Measurements from ENCODE around the gene TMEM88. TPM values are rescaled to one million over a fixed set of nuclear protein-coding genes. Genes with fewer than 3 reads are reported as not detected.
"Not testable (repeated sequence)": the region's sequence is repeated elsewhere in the genome, so short reads cannot be mapped to it uniquely, and the experiment has no call there.

TMEM88 gene
- total RNA-seq, 1 donor from 2014 or later = 35.4 TPM

DNA sequence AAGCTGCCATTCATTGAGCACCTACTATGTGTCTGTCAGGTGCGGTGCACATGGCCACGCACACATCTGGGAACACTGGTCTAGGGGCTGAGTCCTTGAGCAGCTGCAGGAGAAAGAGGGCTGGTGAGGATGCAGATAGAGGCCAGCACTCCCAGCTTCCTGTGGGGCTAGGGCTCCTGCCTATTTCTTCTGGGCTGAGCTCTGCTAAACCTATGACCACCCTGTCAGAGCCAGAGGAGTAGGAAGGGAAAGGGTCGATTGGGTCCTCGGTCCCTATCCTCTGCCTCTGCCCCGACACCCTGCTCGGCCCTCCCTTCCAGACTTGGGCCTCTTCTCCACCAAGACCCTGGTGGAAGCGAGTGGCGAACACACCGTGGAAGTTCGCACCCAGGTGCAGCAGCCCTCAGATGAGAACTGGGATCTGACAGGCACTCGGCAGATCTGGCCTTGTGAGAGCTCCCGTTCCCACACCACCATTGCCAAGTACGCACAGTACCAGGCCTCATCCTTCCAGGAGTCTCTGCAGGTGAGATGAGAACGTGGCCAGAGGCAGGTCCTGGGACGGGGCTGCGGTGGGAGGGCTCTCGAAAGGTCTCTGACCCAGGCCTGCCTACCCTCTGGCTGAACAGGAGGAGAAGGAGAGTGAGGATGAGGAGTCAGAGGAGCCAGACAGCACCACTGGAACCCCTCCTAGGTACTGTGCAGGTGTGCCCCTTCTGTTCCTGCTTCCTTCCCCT lies 4.0 kb upstream of the TMEM88 start:
- intact Hi-C loops (cut with DNase I) = loop anchor here (1.0 to 10.0 kb wide), 4 partner anchors 14 to 304 kb away; partner anchors contain the start of genes CD68 and PER1
- ATAC-seq = no peak
- no peak for DNase-seq (ENCODE audit: missing footprints)

DNA sequence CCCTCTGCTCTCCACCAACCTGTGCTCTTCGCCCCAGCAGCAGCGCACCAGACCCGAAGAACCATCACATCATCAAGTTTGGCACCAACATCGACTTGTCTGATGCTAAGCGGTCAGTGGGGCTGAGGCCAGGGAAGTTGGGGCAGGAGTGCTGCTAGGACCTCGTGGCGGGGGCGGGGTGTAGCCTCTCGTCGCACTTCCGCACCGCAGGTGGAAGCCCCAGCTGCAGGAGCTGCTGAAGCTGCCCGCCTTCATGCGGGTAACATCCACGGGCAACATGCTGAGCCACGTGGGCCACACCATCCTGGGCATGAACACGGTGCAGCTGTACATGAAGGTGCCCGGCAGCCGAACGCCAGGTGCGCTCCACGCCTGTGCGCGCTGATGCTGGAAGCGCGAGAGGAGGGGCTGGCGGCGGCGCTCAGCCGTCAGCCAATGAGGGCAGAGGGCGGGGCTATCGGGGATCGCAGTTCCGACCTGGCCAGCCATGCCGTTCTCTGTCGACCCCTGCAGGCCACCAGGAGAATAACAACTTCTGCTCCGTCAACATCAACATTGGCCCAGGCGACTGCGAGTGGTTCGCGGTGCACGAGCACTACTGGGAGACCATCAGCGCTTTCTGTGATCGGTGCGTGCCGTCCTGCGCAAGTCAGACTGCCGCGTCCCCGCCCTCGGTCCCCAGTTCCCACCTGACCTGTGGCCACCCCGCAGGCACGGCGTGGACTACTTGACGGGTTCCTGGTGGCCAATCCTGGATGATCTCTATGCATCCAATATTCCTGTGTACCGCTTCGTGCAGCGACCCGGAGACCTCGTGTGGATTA lies 3.2 kb upstream of the TMEM88 start:
- peak; percentile 73 for ATAC-seq
- intact Hi-C loops (cut with DNase I) = loop anchor here (1.0 to 10.0 kb wide), 5 partner anchors 15 to 303 kb away; partner anchors contain the start of genes CD68 and PER1
- peak; percentile 93 for DNase-seq (ENCODE audit: missing footprints)

DNA sequence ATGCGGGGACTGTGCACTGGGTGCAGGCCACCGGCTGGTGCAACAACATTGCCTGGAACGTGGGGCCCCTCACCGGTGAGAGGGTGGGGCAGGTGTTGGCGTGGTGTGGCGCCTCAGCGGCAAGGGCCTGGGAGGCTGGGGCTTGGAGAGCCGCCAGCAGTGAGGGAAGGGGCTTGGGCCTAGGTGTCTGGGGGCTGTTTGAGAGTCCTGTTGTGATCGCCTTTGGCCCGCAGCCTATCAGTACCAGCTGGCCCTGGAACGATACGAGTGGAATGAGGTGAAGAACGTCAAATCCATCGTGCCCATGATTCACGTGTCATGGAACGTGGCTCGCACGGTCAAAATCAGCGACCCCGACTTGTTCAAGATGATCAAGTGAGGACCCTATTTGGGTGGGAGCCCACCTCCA lies 2.6 kb upstream of the TMEM88 start:
- ATAC-seq (no peak), DNase-seq (ENCODE audit: missing footprints) (no peak)
- intact Hi-C loops (cut with DNase I) = loop anchor here (2.0 to 10.0 kb wide), 3 partner anchors 109 to 303 kb away; partner anchors contain the start of genes CD68 and PER1

DNA sequence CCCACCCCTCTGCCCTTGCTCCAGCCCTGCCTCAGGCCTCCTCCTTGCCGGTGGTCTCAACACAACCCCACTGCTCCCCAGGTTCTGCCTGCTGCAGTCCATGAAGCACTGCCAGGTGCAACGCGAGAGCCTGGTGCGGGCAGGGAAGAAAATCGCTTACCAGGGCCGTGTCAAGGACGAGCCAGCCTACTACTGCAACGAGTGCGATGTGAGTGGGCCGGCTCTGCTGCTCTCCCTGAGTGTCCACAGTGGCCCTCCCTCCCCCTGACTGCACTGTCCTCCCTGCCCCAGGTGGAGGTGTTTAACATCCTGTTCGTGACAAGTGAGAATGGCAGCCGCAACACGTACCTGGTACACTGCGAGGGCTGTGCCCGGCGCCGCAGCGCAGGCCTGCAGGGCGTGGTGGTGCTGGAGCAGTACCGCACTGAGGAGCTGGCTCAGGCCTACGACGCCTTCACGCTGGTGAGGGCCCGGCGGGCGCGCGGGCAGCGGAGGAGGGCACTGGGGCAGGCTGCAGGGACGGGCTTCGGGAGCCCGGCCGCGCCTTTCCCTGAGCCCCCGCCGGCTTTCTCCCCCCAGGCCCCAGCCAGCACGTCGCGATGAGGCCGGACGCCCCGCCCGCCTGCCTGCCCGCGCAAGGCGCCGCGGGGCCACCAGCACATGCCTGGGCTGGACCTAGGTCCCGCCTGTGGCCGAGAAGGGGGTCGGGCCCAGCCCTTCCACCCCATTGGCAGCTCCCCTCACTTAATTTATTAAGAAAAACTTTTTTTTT lies 1.8 kb upstream of the TMEM88 start:
- ATAC-seq (no peak), DNase-seq (ENCODE audit: missing footprints) (no peak)
- intact Hi-C loops (cut with DNase I) = loop anchor here (2.0 to 10.0 kb wide), 3 partner anchors 110 to 302 kb away; partner anchors contain the start of genes CD68 and PER1

DNA sequence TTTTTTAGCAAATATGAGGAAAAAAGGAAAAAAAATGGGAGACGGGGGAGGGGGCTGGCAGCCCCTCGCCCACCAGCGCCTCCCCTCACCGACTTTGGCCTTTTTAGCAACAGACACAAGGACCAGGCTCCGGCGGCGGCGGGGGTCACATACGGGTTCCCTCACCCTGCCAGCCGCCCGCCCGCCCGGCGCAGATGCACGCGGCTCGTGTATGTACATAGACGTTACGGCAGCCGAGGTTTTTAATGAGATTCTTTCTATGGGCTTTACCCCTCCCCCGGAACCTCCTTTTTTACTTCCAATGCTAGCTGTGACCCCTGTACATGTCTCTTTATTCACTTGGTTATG lies 1.2 kb upstream of the TMEM88 start:
- no peak for ATAC-seq

DNA sequence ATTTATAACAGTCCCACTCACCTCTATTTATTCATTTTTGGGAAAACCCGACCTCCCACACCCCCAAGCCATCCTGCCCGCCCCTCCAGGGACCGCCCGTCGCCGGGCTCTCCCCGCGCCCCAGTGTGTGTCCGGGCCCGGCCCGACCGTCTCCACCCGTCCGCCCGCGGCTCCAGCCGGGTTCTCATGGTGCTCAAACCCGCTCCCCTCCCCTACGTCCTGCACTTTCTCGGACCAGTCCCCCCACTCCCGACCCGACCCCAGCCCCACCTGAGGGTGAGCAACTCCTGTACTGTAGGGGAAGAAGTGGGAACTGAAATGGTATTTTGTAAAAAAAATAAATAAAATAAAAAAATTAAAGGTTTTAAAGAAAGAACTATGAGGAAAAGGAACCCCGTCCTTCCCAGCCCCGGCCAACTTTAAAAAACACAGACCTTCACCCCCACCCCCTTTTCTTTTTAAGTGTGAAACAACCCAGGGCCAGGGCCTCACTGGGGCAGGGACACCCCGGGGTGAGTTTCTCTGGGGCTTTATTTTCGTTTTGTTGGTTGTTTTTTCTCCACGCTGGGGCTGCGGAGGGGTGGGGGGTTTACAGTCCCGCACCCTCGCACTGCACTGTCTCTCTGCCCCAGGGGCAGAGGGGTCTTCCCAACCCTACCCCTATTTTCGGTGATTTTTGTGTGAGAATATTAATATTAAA lies 638 bp upstream of the TMEM88 start:
- DNase-seq (ENCODE audit: missing footprints) (no peak), ATAC-seq (no peak)
- intact Hi-C loops (cut with DNase I) = loop anchor here (10.0 kb wide), 2 partner anchors 279 to 301 kb away; partner anchors contain the start of genes CD68 and PER1

More for the DNA sequence above, 1.2 kb upstream of the TMEM88 start:
- no peak for DNase-seq (ENCODE audit: missing footprints)
- intact Hi-C loops (cut with DNase I) = loop anchor here (2.0 to 10.0 kb wide), 3 partner anchors 111 to 301 kb away; partner anchors contain the start of genes CD68 and PER1

DNA sequence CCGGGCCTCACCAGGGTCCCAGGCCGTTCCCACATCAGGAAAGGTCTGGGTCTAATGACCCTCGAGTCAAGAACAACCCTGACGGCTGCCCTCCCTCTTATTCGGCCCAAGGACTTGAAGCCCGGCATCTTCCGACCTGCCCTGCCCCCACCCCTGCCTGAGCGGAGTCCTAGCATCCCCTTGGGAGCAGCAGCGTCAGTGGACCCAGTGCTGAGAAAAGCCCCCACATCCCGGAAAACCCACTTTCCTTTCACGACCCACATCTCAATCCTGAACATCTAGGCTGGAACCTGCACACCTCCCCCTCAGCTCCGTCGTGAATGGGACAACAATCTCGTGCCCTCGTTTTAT lies 769 bp downstream of the TMEM88 start:
- DNase-seq (ENCODE audit: missing footprints) = no peak
- no peak for ATAC-seq
- intact Hi-C loops (cut with DNase I) = loop anchor here (2.0 to 10.0 kb wide), 5 partner anchors 13 to 613 kb away; partner anchors contain the start of genes CD68, CNTROB, GABARAP and PER1

DNA sequence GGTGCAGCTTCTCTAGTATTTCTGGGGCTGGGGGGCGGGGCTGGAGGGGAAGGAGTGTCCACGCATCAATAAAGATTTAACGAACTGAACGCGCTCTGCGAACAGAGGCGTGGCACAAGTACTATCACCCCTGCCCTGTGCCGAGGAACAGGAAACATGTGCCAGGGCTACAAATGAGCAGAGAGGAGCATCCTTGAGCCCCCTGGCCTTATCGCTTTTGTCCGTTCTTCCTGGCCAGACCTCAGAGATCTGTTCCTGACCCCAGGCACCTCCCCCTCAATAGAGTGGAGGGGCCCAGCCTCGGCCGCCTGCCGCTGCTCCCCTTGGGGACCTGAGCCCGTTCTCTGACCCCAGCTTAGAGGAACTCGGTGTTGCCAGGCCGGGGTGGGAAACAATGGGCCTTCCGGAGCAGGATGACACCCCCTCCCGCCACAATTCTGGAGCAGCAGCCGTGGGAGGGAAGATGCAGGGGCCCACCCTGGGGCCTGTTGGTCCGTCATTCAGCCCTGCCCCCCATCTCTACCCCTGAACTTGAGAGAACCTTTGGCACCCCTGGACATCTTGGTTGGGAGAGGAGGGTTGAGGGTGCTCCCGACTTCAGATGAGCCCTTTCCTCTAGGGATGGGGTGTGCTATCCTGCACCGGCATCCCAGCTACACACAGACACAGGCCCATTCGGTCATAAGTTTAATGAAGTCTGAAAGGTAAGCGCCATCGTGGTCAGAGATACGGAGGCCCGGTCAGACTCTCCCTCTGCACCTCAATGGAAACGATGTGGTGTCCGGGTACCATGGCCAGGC lies 1.3 kb downstream of the TMEM88 start:
- intact Hi-C loops (cut with DNase I) = loop anchor here (2.0 to 10.0 kb wide), 5 partner anchors 13 to 614 kb away; partner anchors contain the start of genes CD68, CNTROB, GABARAP and PER1
- no peak for ATAC-seq
- DNase-seq (ENCODE audit: missing footprints) = no peak

DNA sequence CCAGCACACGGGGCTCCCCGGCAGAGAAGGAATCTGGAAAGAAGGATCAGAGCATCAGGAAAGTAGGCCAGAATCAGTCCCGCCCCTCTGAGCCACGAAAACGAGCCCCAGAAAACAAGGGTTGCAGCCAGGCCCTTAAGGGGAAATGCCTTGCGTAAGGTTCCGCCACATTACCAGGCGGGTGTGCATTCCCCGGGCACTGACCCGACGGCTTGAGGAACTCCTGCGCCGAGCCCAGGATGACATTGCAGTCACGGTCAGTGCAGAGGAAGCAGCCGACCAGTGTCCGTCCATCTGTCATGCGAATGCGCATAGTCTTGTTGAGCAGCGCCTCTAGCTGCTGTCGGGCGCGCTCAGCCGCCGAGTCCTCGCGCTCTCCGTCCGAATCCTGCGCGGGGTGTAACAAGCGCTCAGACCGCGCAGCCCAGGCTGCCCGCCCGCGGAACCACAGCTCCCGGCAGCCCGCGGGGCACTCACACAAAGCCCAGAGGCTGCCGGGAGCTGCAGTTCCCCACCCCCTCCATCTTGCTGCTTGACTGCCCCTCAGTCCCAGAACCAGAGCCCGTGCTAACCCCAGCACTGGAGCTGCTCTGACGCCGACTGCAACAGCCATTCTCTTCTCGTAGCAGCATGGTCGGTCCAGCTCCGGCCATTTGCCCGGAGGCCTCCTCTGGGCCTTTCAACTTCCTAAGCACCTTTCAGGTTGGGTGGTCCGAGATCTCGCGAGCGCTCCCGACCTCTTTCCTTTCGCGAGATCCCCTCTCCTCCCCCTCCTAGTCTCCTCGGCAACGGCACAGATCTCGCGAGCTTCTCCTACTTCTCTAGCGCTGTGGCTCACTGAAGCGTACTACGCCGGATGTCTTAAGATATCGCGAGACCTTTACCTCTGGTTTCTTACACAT lies 2.2 kb downstream of the TMEM88 start, which contains the start of gene NAA38:
TSS of gene NAA38 (minus strand) at position 749 of the 902 bp plus-strand sequence. CDS start at position 653, 96 bp downstream.
- intact Hi-C loops (cut with DNase I) = loop anchor here (1.0 to 10.0 kb wide), 6 partner anchors 14 to 615 kb away; partner anchors contain the start of genes CD68, CNTROB, GABARAP and PER1
- ATAC-seq (peak; percentile 91), DNase-seq (ENCODE audit: missing footprints) (peak; percentile 97)

DNA sequence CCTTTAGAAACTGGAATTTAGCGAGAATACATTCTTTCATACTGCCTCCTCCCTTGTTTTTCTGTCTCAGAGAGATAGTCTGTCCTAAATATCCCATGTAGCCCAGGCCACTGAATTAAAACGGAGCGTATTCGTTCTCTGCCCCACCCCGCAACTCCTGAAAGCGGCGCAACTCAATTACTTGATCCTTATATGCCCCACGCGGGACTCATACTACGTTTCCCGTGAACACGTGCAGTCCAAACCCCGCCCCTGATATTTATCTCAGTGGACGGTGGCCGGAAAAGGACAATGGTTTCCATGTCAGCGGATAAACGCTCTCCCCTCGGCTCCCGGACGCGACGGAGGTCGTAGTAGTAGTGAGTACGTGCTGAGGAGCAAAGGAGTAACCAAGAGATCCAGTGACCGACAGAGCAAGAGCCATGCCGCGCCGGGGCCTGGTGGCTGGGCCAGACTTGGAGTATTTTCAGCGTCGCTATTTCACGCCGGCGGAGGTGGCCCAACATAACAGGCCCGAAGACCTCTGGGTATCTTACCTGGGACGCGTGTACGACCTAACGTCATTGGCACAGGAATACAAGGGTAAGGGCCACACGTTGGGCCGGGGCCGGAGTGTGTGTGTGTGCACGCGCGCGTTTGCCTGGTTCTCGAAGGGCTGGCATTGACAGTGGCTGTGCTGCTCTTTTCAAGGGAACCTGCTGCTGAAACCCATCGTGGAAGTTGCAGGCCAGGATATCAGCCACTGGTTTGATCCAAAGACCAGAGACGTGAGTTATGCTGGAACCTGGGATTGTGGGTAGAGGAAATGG lies 3.1 kb downstream of the TMEM88 start, which contains the start of gene CYB5D1:
TSS of gene CYB5D1 (plus strand) at position 291 of the 809 bp plus-strand sequence. CDS start at position 423, 132 bp downstream.
- intact Hi-C loops (cut with DNase I) = loop anchor here (1.0 to 10.0 kb wide), 7 partner anchors 15 to 616 kb away; partner anchors contain the start of genes CD68, CHD3, CNTROB and GABARAP
- peak; percentile 68 for ATAC-seq
- DNase-seq (ENCODE audit: missing footprints) = peak; percentile 93

DNA sequence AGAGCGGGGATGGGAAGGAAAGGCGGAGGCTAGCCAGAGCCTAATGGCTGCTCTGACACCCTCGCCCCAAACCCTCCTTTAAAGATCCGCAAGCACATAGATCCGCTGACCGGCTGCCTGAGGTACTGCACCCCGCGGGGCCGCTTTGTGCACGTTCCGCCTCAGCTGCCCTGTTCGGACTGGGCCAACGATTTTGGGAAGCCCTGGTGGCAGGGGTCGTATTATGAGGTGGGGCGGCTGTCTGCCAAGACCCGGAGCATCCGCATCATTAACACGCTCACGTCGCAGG lies 3.6 kb downstream of the TMEM88 start:
- intact Hi-C loops (cut with DNase I) = loop anchor here (2.0 to 10.0 kb wide), 5 partner anchors 30 to 616 kb away; partner anchors contain the start of genes CD68, CHD3, CNTROB and GABARAP
- DNase-seq (ENCODE audit: missing footprints) (no peak), ATAC-seq (no peak)

DNA sequence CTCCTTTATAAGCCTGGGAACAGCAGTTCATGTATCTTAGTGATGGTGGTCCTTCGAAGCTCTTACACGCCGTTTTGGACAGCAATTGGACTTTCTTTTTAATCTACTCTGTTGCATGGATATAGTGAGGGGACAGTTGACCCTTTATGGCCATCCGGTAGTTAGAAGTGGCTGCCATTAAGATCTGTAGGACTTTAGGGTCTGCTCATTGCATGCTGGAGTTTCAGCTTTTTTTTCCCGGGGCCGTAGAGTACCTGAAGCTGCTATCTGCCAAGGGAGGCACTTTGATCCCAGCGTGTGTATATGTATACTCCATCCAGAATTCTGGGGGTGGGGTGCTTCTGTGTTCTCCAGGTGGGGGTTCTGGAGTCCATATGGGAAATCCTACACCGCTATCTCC lies 4.2 kb downstream of the TMEM88 start:
- intact Hi-C loops (cut with DNase I) = loop anchor here (2.0 to 10.0 kb wide), 5 partner anchors 30 to 617 kb away; partner anchors contain the start of genes CD68, CHD3, CNTROB and GABARAP
- DNase-seq (ENCODE audit: missing footprints) = no peak
- no peak for ATAC-seq

DNA sequence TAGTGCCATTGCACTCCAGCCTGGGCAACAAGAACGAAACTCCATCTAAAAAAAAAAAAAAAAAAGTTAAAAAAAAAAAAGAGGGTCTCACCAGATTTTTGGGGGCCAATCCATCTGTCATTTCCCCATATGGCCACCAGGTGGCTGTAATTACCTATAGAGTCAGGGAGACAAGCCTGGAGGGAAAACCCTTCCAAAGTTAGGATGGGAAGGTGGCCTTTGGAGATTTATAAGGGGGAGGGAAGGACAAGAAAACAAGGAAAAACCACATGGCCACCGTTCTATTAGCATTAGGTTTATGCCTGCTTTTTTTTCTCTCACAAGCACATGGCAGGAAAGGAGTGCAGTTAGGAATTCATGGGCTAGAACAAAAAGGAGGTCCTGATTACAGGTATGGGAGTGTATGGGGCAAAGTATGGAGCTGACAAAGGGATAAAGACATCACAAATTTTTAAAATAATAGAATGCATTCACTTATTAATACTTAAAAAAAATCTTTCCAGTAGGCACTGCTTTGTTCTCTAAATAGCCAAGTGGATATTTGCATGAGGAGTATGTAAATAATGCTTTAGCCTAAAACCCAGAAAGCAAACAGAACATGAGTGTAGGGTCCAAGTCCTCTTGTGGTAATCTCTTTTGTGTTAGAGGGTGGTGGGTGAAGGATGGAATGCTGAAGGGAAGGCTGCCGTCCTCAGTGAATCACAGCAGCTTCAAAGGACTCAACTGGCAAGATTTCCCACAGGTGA lies 8.0 kb downstream of the TMEM88 start:
- no peak for DNase-seq (ENCODE audit: missing footprints)
- intact Hi-C loops (cut with DNase I) = loop anchor here (1.0 to 5.0 kb wide), 3 partner anchors 34 to 179 kb away; no protein-coding TSS in a partner anchor
- no peak for ATAC-seq

DNA sequence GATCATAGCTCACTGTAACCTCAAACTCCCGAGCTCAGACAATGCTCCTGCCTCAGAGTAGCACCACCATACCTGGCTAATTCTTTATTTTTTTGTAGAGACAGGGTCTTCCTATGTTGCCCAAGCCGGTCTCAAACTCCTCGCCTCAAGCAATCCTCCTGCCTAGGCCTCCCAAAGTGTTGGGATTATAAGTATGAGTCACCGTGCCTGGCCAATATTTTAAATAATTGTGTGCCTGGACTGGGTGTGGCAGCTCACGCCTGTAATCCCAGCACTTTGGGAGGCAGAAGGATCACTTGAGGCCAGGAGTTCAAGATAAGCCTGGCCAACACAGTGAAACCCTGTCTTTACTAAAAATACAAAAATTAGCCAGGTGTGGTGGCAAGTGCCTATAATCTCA lies 9.5 kb downstream of the TMEM88 start:
- not testable (repeated sequence) for DNase-seq (ENCODE audit: missing footprints); ATAC-seq
- intact Hi-C loops (cut with DNase I) = loop anchor here (5.0 kb wide), 1 partner anchor 178 kb away; no protein-coding TSS in a partner anchor
